LoVo (cell line): Measurements from ENCODE around the gene CALN1.

ENCODE experiments used
- DNase-seq: peaks from one replicate; pipeline ENCODE4 v3.0.0-alpha.2; 2016; ENCODE audit warnings: low spot score

CALN1 gene

DNA sequence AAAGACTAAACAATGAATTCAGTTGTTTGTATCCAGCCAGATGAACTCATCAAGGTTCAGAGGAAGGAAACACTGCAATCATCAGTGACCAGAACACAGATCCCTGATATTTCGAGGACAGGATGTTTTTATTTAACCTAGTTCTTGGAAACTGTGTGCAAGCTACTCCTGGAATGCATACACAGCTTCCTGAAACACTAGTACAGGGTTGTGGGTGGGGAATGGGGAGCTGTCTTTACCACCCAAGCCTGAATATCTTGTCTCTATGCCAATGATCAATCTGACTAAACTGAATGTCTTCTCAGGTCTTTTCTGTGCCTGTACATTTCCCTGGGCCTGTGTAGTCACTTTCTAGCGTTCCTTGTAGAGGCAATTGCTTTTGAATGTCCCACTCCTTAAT is 374.6 kb downstream of the CALN1 start:
- no peak for DNase-seq

DNA sequence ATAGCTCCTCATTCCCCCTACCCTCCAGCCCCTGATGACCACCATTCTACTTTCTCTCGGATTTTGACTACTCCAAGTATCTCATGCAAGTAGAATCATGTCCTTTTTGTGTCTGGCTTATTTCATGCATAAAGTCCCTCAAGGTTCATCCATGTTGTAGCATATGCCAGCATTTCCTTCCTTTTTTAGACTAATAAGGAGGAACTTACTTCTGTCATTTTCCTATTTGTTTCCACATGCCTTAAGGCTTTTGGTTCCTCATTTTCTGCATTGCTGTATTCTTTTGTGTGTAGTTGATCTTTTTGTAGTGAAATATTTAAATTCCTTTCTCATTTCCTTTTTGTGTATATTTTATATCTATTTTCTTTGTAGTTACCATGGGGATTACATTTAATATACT is 376.9 kb downstream of the CALN1 start:
- DNase-seq: no peak

DNA sequence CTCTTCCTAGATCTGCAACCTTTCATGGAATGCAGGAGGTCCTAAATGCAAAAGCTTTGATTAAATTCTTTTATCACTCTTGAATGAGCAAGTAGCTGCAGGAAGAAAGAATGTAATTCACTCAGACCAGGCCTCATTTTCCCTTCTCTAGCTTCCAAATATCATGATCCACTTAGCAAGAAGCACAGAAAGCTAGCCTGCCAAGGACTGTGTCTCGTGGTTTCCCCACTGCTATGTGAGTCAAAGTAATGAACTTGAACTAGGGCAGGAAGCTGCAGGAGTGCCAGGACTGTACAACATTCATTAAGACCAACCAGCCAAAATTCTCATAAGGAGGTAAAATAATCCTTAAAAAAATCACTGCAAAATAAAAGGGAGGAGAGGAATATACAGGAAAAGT is 379.2 kb downstream of the CALN1 start:
- no peak for DNase-seq

DNA sequence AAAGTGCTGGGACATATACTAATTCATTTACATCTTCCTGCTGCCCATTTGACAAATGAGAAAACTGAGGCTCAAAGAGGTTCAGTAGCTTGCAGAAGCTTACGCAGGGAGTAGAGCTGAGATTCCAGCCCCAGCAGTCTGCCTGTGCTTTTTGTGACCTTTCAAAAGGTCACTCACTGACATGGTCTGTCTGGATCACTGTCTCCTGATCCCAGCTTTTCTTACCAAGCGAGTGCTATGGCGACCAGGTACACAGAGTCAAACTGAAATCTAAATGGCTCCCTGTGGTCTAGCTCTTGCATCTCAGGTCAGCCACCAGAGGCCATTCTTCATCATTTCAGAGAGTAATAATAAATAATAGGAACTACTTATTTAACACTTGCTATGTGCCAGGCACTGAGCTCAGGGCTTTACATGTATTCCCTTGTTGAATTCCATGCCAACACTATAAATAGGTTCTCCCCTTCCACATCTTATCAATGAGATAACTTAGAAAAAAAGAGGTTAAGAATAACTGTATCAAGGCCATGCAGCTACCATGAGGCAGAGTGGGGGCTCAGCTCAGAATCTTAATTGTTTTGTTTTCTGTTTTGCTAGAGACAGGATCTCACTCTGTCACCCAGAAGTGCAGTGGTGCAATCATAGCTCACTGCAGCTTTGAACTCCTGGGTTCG is 381.0 kb downstream of the CALN1 start:
- no peak for DNase-seq

DNA sequence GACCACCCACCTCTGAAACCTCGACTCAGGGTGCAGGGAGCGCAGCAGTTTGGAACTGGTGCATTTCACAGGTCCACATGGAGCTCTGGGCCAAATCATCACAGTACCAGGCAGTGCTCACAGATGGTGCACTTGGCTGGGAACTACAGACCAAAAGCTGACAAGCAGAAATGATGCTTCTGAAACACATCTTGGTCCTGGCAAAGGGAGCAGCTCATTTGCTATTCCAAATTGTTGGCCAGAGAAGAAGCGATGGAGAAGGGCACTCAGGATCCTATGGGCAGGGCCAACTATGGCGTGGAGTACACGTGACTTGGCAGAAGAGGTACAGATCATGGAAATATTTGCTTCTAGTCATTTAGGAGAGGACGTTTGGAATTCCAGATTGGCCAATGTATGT is 383.9 kb downstream of the CALN1 start:
- no peak for DNase-seq

DNA sequence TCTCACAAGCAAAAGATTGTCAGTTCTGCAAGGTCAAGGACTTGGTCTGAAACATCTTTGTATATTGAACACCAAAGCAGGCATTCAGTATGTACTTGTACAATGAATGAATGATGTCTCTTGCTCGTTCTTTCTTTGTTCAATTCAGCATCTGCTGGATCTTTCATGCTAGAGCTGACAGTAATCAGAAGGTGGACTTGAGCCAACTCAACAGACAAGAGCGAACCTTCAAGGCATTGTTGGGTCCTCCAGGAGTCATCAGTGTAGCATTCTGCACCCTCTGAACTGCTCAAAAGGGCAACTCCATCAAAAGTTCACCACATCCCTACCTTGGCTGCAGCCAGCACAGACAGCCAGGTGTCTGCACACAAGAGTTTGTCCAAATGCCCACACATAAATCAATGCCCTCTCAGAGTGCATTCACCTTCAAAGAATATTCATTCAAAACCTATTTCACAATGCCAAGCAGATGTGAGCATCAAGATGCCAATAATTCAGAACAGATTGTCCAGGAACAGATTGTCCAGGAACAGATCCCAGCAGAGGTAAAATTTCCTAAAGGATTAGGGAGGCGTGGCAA is 386.7 kb downstream of the CALN1 start:
- no peak for DNase-seq

DNA sequence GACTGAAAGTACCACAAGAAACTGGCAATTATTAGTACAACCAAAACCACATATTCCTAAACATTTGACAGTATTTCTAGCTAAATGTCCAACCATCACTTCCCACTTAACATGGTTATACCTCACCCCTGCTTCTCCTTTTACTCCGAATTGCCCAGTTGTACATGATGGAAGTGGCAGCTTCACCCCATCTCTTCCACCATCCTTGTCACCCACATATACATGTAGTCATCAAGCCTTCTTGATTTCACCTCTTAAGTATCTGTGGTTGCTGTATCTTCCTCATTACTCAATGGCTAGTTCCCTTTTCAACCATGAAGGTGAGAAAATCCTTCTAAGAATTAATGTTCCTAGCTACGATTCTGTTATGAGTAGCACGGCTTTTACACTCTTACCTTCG is 388.2 kb downstream of the CALN1 start:
- DNase-seq: no peak

DNA sequence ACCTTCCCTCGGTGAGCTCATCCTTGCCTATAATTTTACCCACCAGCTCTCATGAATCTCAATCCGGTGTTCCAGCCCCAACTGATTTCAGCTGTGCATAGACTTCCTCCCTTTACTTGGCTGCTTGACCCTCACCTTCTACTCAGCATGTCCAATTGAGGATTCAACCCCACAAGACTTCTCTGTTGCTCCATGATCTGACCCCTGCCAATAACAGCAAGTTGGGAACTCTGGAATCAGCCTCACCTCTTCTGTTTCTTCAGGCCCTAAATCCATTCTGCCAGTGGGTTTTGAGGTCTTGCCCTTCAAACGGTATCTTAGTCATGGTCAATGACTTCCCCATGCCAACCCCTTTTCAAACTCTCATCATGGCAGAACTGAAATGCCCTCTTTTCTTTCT is 390.4 kb downstream of the CALN1 start:
- no peak for DNase-seq

DNA sequence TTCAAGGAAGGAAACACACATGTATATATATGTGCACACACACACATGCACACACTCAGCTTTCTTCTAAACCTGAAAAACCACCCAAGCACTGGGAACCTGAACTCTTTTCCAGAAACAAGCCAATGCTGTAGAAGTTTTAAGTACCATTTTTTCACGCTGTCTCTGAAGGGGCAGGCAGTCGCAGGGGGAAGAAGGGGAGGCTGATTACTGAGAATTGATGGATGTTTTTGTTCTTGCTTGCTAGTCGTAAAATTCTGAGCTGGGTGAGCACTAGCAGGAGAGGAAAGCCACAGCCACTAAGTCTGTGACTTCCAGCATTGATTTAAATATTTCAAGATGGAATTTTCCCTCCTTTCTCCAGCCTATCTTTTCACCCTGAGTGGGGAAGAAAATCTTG is 391.8 kb downstream of the CALN1 start:
- DNase-seq: no peak

DNA sequence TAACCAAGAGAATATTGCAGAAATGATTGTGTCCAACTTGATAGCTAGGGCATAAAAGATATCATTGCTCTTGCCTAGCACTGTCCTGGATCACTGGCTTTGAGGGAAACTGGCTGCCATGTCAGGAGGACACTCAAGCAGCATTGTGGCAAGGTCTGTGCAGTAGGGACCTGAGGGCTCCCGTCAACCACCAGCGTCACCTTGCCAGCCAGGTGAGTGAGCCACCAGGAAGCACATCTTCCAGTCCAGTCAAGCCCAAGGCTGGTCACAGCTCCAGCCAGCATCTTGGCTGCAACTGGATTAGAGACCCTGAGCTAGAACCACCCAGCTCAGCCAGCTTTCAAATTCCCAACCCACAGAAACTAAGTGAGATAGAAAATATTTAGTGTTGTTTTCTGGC is 392.7 kb downstream of the CALN1 start:
- DNase-seq: no peak

DNA sequence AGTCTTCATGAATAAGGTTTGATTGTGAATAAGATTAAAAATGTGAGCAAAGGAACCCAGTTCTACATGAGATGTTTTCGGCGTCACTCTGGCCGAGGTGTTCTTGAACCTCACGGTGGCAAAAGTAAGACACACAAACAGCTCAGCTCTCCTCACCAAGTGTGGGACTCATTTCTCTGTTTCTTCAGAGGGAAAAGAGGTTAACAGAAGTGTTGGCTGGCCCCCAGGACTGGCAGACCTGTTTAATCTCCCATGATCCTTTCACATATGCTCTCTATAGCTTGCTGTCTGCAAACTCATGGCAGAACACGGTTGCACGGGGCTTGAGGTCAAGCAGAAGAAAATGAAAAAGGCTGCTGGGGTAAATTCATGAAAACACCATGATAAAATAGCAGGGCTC is 394.4 kb downstream of the CALN1 start:
- DNase-seq: no peak

DNA sequence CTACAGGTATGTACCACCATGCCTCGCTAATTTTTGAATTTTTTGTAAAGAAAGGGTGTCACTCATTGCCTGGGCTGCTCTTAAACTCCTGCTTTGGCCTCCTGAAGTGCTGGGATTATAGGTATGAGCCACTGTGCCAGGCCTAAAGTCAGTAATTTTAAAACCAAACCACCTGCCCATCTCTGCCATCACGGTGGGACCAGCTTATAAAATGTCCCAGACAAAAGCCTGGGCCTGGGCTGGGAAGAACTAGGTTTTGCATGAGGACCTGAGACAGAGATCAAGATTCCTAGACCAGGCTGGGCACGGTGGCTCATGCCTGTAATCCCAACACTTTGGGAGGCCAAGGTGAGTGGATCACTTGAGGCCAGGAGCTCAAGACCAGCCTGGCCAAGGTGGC is 395.6 kb downstream of the CALN1 start:
- DNase-seq: no peak

DNA sequence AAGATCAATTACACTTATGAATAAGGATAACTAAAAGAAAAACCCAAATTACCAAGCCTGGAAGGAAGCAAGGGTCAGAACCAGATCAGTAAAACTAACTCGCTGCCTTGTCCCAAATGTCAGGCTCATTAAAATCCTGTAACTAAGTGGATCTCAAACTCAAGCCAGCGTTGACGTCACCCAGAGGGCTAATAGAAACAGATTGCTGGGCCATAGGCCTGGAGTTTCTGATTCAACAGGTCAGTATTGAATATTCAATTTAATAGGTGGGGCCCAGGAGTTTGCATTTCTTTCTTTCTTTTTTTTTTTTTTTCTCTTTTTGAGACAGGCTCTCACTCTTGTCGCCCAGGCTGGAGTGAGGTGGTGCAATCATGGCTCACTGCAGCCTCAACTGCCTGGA is 397.0 kb downstream of the CALN1 start:
- DNase-seq: no peak

DNA sequence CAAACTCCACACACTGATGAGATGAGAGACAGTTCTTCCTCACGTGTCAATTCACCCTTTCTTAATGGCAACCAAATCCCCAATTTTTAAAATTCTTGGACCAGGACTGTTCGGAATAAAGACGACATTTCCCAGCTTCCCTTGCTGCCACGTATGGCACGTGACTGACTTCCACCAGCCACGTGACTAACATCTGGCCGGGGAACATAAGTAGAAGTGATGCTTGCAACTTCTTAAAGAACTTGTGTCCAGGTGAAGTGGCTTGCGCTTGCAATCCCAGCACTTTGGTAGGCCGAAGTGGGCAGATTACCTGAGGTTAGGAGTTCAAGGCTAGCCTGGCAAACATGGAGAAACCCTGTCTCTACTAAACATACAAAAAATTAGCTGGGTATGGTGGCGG is 405.1 kb downstream of the CALN1 start:
- no peak for DNase-seq

DNA sequence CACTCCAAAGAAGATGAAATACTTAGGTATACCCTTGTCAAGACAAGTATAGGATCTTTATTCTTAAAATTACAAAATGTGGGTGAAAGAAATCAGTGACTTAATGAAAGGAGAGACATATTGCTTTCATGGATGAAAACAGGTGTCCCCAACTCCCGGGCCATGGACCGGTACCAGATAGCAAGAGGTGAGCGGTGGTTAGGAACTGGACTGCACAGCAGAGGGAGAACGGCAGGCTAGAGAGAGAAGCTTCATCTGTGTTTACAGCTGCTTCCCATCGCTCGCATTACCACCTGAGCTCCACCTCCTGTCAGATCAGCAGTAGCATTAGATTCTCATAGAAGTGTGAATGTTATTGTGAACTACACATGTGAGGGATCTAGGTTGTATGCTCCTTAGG is 408.9 kb downstream of the CALN1 start:
- no peak for DNase-seq

DNA sequence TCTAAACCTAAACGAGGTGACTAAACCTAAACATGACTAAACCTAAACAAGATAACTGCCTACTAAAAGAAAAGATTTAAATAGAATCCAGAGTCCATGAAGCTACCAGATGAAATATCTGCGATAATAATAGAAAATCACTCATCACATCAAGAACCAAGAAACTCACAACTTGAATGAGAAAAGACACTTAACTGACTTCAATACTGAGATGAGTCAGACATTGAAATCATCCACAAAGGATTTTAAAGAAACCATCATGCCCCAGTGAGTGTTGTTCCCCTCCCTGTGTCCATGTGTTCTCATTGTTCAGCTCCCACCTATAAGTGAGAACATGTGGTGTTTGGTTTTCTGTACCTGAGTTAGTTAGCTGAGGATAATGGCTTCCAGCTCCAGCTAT is 416.0 kb downstream of the CALN1 start:
- no peak for DNase-seq

DNA sequence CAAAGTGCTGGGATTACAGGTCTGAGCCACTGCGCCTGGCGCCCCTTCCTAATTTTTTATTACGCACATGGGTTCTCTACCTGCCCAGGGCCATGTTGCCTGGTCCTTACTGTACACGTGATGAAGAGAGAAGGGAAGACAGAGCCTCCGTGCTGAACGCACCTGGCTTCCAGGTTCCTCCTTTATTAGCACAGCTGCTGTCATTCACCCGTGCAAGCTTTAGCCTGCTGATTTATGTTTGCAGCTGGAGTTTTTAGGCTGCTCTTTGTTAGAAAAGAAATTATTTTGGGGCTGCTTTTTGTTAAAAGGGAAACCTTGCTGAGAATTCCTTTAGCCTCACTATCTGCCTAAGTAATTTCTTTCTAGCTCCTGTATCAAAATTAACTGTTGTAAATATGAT is 417.0 kb downstream of the CALN1 start:
- no peak for DNase-seq

DNA sequence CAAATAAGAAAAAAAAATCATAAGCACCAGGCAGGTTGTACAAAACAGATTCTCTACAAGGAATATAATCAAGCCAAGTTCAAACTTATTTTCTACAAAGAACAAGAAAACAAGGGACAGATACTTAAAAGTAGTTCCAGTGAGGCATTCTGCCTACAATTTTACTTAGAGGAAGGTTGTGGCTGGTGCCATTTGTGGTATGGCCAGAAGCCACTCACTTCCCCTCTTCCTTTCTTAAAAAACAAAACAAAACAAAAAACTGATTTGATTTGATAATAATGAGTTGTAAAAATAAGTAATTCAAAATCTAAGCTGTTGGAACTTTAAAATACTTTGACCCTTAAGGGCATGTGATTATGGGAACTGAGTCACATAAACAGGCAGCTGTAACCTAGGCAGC is 420.6 kb downstream of the CALN1 start:
- DNase-seq: no peak

DNA sequence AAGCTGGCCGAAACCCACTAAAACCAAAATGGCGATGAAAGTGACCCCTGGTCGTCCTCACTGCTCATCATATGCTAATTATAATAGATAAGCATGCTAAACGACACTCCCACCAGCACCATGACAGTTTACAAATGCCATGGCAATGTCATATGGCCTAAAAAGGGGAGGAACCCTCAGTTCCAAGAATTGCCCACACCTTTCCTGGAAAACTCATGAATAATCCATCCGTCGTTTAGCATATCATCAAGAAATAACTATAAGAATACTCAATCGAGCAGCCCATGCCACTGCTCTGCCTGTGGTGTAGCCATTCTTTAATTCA is 422.0 kb downstream of the CALN1 start:
- no peak for DNase-seq

DNA sequence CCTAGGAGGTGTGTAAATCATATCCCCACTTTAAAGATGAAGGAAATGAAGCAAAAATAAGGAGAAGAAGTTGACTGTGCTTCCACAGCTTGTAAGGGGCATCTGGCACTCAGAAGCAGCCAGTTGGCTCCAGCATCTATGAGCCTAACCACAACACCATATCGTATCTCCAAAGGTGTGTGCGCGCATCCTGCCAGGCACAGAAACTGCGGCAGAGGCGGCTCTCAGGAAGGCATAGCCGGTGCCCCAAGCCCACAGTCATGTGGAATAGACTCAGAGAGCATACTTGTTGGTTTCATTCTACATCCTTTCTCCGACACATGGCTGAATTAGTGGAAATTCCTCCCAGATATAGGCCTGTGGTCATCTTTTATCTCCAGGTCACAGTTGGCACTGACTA is 423.9 kb downstream of the CALN1 start:
- DNase-seq: no peak

DNA sequence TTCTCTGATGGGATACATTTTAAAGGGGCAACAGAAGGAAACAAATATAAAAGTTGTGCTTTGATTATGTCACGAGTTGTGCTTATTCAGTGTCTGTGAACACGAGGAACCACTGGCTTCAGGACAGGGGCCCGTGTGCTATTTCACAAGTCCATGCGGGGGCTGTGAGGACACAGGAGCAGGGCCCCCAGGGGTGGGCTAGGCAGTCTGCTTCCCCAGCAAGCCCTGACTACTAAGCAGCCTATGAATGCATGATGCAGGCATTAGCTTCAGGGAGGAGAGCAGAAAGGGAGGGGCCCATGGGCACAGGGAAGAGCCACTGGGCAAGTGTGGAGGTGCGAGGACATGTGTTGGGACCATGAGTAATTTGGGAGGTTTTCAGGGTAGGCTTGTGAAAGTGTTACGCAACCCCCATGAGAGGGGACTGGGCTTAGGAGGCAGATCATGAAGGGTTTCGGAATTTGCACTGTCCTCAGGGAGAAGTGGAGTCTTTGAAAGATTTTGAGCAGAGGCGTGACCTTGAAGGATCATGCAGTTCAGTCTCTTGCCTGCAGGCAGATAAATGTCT is 424.9 kb downstream of the CALN1 start:
- no peak for DNase-seq

DNA sequence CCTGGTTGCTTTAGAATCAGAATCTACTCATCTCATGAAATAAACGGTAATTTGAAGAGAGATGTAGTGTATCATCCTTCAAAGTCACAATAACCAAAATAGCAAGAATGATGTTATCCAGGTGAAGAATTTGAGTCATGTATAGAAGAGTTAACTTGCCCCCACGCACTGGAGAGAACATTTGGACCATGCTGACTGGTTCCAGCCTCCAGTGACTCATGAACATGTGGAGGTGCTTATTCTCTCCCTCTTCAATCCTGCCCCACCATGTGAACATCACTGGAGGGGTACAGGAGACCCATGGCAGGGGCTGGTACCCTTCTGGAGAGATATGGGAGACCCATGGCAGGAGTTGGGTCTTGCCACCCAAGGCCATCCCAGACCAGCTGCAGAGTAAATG is 427.8 kb downstream of the CALN1 start:
- DNase-seq: no peak

DNA sequence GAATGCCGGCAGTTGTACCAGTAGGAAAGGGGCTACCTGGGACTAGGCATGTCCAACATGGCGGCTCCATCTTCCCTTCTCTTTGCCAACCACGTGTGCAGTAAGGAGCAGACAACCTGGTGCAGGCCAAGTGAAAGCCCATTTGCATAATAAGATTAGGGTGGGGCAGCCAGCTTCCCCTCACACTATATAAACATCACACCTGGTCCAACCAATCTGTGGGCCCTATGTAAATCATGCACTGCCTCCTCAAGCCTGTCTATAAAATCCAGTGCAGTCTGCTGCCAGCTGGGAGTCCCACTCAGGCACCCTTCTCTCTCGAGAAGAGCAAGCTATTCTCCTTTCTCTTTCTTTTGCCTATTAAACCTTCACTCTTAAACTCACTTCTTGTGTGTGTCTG is 429.3 kb downstream of the CALN1 start:
- DNase-seq: no peak

DNA sequence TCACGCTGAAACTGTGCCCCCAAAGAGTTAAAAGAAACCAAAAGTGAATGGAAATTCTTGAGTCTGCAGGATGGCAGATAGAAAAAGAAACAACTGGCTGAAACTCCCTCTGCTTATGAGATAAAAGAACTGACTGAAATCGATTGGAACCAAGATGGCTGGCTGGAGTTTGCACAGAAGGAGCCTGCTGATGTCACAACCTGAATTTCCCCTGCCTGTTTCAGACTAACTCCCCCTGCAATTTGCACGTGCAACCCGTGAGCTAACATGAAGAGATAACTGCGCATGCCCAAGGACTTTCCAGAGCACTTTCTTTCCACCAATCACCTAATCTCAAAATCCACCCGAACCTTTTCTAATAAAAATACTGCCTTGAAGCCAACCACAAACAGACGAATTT is 435.5 kb downstream of the CALN1 start:
- no peak for DNase-seq
